G401.6 (cell line): ENCODE measurements around the gene OTOP3.

Experiments
- FAIRE-seq: peaks from 2 replicates; lab custom pipeline; 2012; peaks lifted over from hg19 to GRCh38; lab: Jason Lieb, UNC

Gene OTOP3

GRCh38 chr17:74987909-74988711, 52.4 kb downstream of the OTOP3 start:
- no peak for FAIRE-seq

- no peak for FAIRE-seq
Observed at GRCh38 chr17:74990581-74991105, 54.9 kb downstream of the OTOP3 start.

GRCh38 chr17:74992223-74992622, 56.5 kb downstream of the OTOP3 start:
- FAIRE-seq: no peak

GRCh38 chr17:74994440-74994839, 58.7 kb downstream of the OTOP3 start:
- FAIRE-seq: no peak

GRCh38 chr17:74995847-74996246, 60.1 kb downstream of the OTOP3 start:
- FAIRE-seq: no peak

GRCh38 chr17:74998783-74999182, 63.1 kb downstream of the OTOP3 start:
- FAIRE-seq: no peak

GRCh38 chr17:74999523-74999922, 63.8 kb downstream of the OTOP3 start:
- FAIRE-seq: no peak
